HG02870 (cell line): ENCODE measurements around the gene ZNF664.

Experiments
- ATAC-seq: cut with Tn5 transposase; IDR thresholded peaks from one replicate; pipeline ENCODE4 v1.9.1; 2021; ENCODE audit warnings: mild to moderate bottlenecking, moderate library complexity; ENCODE audit not compliant: unreplicated experiment

Gene ZNF664

DNA sequence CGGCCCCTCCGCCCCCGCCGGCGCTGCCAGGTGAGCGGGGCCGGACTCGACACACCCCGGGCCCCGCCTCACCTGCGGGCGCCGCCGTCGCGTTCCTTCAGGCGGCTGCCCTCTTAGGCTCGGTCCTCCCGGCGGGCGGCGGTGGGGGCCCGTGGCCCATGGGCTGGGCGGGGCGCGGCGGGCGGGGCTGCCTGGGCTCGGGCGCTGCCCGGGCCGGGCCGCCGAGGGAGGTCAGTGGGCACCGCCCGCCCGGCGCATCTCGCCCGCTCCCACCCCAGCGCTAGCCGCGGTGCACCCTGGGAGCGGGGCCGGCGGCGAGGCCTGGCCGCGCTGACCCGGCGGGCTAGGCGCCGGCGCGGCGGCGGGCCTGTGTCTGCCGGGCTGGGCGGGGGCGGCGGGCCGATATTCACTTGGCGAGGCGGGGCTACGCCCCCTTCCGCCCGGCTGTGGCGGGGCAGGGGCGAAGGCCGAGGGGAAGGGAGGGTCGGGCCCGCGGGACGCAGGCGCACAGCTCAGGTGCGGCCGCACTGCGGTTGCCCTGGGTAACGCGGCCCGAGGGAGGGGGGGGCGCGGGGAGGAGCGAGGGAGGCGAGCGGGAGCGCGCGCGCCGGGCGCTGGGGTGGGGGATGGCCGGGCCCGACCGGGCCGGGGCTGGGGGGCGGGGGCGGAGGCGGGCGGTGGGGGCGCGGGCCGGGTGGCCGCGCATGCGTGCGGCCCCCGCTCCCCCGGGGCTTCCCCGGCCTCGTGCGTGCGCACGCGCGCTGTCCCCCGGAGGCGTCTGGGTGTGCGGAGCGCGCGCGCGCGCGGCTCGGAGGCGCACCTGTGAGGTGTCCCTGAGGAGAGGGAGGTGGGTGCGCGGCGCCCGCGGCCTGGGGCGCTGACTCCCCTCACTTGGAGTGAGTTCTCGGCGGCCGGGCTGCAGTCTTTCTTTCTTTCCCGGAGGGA is at the start of gene ZNF664, which contains the start of gene CCDC92:
ZNF664 (plus strand) TSS at position 759 of the 945 bp plus-strand sequence. CDS start 38,930 bp downstream, outside the sequence.
CCDC92 (minus strand) TSS at position 375 of the 945 bp plus-strand sequence. CDS start 28,526 bp downstream, outside the sequence.
- peak; percentile 78 for ATAC-seq

DNA sequence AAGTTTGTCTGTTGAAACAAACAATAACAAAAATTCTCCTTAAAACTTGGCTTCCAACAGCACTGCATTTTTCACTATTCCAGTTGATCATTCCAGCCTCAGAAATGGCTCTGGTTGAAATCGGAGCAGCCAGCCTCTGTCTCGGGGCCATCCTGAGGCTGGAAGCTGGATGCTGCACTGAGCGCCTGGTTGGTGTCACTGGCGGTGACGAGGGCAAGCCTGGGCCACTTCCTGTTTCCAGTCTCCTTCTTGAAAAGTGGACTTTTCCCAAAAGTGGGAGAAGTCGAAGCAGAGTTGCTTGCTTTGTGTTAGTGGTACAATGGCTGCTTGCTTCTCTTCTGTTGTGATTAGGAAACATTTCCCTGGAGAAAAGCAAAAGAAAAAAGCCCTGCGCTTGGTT is 49.1 kb upstream of the ZNF664 start:
- no peak for ATAC-seq

DNA sequence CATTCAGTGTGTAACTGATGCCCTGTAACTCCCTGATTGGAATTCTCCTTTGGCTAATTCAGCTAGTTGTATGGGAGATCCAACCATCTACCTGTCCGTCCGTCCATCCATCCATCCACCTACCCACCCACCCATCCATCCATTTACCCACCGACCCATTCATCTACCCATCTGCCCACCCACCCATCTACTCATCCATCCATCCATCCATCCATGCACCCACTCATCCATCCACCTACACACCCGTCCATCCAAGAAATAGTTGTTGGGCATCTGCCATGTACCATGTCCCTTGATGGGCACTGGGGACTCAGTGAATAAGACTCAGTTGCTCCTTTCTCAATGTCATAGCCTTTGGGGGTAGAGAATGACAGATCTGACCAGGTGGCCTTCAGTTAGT is 48.5 kb upstream of the ZNF664 start:
- no peak for ATAC-seq

GRCh38 chr12:123928274-123928865 is 44.6 kb upstream of the ZNF664 start:
- no peak for ATAC-seq

- no peak for ATAC-seq
These were observed 44.1 kb upstream of the ZNF664 start for GRCh38 chr12:123928897-123929296.

DNA sequence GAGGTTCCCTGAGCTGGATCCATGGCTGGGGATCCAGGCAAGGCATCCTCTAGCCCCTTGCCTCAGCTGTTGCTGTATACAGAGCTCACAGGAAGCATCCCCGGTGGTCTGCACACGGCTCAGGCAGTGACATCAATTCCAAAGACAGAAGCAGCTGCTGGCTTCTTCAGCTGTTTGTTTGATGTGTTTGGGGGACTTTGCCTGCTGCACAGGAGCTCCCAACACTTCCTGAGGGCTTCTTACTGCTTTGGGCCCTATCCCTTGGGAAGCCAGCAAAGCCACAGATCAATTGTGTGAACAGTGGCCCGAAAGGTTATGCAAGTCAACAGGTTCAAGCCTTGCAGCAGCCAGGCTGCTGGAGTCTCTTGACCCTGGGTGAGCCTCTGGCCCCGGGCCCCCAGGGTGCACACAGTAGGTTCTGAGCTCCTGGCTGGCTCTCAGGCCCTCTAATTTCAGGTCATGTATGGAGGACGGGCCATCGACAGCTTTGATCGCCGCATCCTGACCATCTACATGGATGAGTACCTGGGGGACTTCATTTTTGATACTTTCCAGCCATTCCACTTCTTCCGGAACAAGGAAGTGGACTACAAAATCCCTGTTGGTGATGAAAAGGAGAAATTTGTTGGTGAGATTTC is 43.0 kb upstream of the ZNF664 start:
- ATAC-seq = no peak

GRCh38 chr12:123931686-123932321 is 41.2 kb upstream of the ZNF664 start:
- ATAC-seq = no peak

DNA sequence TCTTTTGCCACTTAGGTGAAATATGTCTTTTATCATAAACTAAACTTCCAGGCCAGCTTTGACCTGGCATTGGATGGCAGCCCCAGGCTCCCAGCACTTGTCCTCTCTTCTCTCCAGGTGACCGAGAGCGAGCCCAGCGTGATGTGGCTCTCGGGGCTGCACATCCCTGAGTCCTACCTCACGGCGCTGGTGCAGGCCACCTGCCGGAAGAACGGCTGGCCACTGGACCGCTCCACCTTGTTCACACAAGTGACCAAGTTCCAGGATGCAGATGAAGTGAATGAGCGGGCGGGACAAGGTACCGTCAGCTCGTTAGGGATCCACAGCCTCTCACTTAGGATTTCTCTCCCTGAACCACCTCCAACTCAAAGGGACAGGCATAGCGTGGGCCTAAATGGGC is 39.8 kb upstream of the ZNF664 start:
- no peak for ATAC-seq

DNA sequence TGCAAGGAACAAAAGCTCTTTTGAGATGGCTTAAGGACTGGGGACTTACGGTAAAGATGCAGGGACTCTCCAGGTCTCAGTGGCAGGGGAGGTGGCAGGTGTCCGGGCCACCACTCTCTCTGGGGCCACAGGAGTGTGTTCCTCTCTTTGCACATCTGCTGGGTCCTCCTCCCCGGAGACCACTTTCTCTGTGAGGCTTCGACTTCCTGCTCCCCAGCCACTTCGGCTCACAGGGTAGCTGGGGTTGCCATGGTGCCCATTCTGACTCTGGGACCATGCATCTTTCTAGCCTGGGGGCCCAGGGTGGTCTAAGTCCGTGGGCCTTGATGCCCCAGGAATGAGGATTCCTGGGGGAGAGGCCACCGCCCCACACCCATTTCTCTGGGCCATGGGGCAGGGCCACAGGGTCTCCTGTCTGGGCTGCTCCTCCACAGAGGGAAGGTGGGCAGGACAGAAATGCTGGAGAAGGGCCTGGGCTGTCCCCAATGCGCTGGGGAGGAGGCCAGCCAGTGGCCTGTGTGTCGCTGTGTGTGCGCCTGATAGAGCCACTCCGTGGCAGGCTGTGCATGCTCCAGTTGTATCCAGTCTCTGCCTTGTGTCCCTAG is 38.9 kb upstream of the ZNF664 start:
- no peak for ATAC-seq

GRCh38 chr12:123934829-123935228 is 38.2 kb upstream of the ZNF664 start:
- no peak for ATAC-seq

DNA sequence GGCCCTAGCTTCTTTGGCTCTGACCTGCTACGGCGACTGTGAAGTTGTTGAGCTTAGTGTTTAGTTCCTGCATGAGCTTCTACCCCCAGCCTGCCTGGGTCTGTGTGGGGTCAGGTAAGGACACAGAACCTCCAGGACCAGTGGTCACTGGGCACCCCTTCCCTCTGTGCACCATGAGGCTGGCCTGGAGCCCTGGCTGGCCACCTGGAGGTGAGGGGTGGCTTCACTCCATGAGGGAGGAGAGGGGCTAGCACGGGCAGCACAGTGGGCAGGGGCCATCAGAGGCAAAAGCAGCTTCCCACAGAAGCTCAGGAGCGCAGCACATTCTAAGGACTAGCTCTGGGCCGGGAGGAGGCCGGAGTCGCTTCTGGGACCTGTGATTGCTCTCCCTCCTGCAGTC is 37.1 kb upstream of the ZNF664 start:
- no peak for ATAC-seq

GRCh38 chr12:123936471-123936870 is 36.5 kb upstream of the ZNF664 start:
- ATAC-seq = no peak

GRCh38 chr12:123936956-123937706 is 35.9 kb upstream of the ZNF664 start:
- ATAC-seq = no peak

DNA sequence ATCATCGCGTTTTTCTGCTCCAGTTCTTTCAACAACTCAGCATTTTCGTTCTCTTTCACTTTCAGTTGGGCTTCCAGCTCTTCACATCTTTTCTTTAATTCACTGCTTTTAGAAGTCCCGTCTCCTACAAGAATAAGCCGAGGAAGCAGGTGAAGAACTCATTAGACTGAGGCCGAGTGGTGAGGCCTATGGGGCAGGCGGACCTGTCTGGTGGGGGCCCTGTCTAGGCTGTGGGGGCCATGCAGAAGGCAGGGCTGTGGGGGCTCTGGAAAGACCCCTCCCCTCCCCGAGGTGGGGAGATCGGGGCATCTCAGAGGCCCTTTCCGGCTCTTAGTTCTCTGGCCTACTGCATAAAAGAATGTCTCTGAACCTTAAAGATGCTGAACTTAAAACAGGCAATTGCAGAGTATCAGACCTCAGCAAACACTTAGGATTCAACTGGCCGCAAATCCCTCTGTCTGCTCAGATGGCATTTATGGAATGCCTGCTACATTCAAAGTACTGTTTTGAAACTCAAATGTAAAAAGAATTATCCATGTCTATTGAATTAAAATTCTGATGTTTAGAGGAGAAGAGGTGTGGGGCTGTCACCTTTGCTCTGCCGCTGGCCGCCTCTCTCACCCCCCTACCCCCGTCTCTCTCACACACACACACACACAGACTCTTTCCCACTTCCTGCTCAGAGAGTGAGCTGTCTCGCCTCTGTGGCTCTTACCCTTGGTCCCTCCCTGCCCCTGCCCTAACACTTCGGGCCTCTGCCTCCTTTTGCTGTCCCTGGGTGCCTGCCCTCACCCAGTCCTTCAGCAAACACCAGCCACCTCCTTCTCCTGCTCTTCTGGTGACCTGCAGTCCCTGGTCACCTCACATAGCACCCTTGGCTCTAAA is 35.1 kb upstream of the ZNF664 start:
- no peak for ATAC-seq

DNA sequence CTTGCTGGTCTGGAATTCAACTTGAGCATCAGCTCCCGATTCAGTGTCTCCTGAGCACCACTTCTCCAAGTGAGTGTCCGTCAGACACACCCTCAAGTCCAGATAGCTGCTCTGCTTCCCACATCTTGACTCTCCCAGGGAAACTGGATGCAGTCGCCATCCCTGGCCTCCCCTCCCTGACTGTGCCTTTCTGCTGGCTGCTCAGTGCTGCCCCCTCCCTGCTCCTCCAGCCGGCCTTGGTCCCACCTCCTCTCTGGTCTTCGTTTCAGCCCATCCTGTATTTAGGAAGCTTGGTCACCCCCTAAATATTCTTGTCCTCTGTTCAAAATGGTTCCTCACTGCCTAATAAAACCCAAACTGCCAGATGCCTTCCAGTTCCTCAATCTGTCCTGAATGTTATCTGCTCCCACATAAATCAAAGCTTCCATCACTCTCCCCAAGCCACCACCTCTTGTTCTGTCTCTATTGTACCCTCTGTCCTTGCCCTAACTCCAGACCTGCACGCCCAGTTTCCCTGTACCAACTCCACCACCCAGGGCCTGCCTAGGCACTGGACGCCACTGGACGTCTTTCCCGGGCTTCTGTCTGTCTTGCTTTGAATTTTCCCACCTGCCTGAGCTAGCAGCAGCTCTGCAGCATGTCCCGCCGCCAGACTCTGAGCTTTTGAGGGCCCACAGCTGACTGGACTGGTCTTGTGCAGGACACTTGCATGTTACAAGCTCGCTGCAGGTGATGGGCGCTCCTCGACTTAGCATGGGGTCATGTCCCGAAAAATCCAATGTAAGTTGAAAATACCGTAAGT is 34.1 kb upstream of the ZNF664 start:
- no peak for ATAC-seq

- ATAC-seq = no peak
These were observed 33.0 kb upstream of the ZNF664 start for GRCh38 chr12:123939716-123940626.

DNA sequence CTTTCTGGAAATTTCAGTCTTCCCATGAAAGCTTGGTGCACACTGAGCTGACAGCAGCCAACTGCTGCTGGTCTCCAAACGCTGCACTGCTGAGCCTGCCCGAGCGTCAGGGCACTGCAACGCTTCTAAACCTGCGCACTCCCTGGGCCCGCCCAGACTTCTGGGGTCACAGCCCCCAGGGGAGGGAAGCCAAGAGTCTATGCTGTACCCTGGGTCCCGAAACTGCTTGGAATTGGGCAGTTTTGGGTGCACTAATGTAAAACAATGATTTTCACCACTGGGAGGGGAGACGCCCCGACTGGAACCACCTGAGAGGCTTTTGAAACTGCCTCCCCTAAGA is 32.4 kb upstream of the ZNF664 start:
- no peak for ATAC-seq
